NCI-H345 (cell line): ENCODE measurements around the gene PCSK6.

ENCODE experiments used
- DNase-seq: peaks from one replicate; lab custom pipeline; 2025; lab: John Stamatoyannopoulos, UW

The PCSK6 gene

GRCh38 chr15:101275018-101275417 lies 214.5 kb downstream of the PCSK6 start:
- no peak for DNase-seq

GRCh38 chr15:101273534-101273933 lies 216.0 kb downstream of the PCSK6 start:
- no peak for DNase-seq

GRCh38 chr15:101272584-101272983 lies 216.9 kb downstream of the PCSK6 start:
- no peak for DNase-seq

- DNase-seq, result no peak
Observed at GRCh38 chr15:101269479-101270223, 219.9 kb downstream of the PCSK6 start.

GRCh38 chr15:101267320-101268104 lies 222.0 kb downstream of the PCSK6 start:
- no peak for DNase-seq

- DNase-seq, result no peak
Observed at GRCh38 chr15:101266787-101267186, 222.7 kb downstream of the PCSK6 start.

- DNase-seq, result no peak
Observed at GRCh38 chr15:101266034-101266433, 223.5 kb downstream of the PCSK6 start.

- DNase-seq, result no peak
Observed at GRCh38 chr15:101264911-101265641, 224.4 kb downstream of the PCSK6 start.

- no peak for DNase-seq
Observed at GRCh38 chr15:101264011-101264410, 225.5 kb downstream of the PCSK6 start.

GRCh38 chr15:101262551-101262950 lies 227.0 kb downstream of the PCSK6 start:
- DNase-seq, result no peak

- DNase-seq, result peak; percentile 58
Observed at GRCh38 chr15:101258238-101259144, 231.0 kb downstream of the PCSK6 start.

GRCh38 chr15:101256757-101257156 lies 232.8 kb downstream of the PCSK6 start:
- DNase-seq, result no peak

- DNase-seq, result no peak
Observed at GRCh38 chr15:101255615-101256241, 233.8 kb downstream of the PCSK6 start.

- no peak for DNase-seq
Observed at GRCh38 chr15:101255051-101255395, 234.5 kb downstream of the PCSK6 start.

- no peak for DNase-seq
Observed at GRCh38 chr15:101254157-101255050, 235.1 kb downstream of the PCSK6 start.
